Inferior parietal cortex (tissue), 1 donor: ENCODE measurements around the gene C2CD4D.

ENCODE experiments used
- DNase-seq: peaks from one replicate; pipeline ENCODE4 v3.0.0-alpha.2; 2016; ENCODE audit errors: extremely low spot score

The C2CD4D gene

DNA sequence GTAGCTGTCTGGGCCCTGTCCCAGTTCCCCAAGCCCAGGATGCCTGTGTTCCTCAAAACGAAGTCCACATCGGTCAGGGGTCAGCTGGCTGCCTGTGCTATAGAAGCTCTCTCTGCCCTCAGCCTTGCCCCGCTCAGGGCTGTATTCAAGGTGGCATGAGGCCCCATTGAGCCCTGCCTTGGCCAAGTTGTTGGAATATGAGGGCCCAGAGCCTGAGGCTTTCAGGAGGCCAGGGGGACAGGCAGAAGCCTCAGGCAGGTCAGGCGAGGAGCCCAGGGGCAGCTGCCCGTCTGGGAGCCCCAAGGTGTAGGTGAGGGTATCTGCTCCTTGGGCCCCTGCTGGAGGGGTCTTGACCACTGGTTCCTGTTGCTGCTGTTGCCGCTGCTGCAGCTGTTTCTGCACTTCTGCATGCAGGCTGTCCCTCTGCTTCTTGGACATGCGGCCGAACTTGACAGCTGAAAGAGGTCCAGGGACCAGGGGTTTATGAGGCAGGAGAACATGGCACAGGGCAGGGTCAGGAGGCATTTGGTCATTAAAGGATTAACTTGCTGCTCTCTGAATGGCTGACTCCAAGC, 24.6 kb downstream of the C2CD4D start:
- no peak for DNase-seq

DNA sequence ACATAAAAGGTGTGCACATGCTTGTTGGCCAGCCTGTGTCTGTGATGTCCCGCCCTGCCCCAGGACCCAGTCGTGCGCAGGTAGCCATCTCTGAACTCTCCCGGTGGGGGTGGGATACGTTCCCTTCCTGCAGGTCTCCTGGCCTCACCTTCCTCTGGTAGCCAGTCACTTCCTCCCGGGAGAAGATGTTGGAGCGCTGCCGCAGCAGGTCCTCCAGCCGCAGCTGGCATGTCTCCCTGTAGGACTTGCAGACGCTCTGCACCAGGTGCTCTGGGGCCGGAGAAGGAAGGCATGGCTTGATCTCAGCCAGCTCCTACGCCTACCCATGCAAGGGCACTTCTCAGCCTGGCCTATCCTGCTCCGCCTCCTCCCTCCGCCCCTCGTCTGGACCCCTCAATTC, 25.2 kb downstream of the C2CD4D start:
- DNase-seq = no peak

DNA sequence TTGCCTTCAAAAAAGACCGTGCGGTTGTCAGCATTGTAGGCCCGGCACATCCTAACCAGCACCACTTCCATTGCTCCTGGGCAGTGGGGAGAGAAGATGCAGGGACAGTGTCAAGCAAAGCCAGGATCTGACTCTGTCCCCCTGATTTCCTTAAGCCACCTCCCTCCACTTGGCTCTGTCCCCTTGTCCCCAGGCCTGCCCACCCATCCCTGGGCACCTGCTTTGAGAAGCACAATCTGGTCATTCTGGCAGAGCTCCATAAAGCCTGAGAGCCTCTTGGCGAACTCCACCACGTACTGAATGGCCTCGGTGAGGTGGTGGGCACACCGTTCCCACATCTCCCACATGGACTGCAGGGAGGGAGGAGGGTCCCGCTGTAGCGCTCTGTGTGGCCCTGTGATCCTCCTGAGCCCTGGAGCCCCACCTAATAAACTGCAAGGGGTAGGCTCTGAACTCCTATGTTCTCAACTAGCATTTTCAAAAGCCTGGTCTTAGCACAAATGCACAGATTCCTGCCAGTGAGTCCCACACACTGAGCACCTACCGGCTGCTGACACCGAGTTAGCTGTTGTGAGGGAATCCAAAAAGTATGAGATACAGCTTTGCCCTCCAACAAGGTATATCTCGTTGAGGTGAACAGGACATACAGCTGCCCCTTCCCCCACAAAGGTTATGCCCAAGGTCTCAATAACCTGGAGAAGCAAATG, 26.2 kb downstream of the C2CD4D start:
- no peak for DNase-seq

DNA sequence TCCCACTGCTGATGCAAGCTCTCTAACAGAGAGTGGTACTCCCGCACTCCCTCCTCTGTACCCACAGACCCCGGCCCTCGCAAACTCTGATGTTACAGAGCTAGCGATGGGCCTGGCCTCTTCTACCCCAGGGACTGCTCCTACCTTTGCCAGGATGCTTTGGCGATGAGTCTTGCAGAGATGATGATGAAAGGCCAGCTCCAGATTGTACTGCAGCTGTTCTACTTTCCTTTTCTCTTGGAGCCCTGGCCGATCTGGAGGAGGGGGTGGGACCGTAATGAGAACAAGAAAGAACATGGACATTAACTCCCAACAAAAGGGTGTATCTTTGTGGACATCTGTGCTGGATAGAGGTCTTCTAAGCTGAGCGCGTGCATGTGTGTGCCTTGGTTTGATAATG, 28.4 kb downstream of the C2CD4D start:
- no peak for DNase-seq

DNA sequence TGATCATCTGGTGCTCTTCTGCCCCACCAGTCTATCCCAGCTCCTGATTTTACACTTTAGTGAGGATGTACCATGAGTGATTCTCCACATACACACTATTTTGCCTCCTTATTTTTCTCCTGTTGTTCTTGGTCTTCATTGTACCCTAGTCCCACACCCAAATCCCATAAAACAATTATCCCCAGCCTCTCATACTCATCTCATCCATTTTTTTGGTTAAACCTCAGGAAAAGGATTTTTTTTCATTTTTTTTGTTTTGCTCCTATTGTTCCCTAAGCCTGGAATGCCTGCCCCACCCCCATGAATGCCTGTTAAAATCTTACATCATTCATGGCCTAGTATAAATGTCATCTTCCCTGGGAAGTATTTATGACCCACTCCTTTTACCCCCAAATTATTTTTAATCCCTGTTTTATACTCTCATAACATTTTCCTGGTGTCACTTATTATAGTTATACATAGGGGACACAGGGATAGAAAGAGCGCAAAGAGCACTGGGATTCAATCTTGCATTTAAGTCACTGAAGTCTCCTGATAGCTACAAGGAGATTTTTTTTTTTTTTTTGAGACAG, 29.5 kb downstream of the C2CD4D start:
- no peak for DNase-seq

DNA sequence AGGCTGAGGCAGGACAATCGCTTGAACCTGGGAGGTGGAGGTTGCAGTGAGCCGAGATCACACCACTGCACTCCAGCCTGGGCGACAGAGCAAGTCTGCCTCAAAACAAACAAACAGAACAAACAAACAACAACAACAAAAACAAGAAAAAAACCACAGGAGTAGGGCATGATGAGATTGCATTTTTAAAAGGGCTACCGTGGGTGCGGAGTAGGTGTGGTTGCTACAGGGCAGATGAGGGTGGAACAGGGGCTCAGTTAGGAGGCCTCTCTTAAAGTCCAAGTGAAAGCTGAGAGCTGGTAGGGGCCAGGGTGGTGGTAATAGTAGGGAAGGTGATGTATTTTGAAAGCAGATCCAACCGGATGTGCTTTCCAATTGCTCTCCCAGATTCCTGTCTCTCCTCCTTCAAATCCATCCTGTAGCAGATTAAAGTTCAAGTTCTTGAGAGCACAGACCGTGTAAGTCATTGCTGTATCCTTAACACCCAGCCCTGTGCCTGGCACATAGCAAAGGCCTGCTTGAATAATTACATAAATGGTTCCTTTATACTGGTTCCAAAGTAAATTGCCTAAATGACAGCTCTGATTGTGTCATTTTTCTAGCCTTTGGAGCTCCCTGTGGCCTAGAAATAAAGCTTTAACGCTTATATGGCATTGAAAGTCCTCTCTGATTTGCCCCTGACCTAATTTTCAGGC, 30.2 kb downstream of the C2CD4D start:
- peak; percentile 36 for DNase-seq

DNA sequence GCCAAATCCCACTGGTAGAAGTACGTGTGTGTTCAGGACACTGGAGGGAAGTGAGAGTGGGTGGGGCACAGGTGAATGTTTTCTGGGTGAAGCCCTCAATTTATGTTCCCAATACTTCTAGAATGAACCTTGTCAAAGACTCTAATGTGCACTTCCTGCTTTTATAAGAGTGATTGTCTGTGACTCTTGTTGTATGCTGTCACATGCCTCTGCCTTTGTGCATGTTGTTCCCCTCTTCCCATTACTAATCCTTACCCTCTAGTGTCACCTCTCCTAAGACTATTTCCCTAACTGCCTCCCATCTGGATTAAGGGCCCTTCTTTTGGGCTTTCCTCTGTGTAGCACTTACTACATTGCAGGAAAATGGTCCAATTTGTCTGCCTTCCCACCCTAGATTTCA, 31.9 kb downstream of the C2CD4D start:
- DNase-seq = no peak

DNA sequence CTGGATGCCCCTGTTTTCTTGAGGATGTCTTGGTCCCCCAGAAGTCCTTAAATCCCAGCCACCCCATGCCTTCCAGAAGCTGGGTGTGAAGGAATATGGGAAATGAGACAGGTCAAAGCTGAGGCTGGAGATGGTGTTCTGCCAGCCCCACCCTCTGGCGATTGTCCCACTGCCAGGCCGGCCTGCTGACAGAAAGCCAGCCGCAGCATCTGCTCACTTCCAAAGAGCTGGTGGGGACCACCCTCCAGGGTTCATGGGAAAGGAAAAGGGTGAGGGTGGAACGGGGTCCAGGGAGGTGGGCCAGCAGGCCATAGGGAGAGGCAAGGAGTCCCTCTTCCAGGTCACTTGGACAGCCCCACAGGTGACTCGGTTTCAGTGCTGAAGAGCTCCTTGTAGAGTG, 32.5 kb downstream of the C2CD4D start:
- no peak for DNase-seq

DNA sequence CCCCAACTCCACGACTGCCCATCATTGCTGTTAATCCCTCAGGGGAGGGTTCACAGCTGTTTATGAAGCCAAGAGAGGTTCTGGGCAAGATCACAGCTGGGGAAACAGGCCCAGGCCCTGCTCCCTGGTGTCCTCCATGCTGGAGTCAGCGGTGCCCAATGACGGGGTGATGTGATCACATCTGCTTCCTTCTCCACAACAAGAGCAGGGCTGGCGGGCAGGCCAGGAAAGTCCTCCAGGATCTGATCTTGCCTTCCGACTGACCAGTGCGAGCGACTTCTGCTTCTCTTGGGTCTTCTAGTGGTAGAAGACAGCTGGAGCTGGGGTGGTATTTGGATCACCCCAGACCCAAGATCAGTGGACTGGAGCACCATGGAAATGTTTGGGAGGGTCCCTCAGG, 33.5 kb downstream of the C2CD4D start:
- DNase-seq = no peak

DNA sequence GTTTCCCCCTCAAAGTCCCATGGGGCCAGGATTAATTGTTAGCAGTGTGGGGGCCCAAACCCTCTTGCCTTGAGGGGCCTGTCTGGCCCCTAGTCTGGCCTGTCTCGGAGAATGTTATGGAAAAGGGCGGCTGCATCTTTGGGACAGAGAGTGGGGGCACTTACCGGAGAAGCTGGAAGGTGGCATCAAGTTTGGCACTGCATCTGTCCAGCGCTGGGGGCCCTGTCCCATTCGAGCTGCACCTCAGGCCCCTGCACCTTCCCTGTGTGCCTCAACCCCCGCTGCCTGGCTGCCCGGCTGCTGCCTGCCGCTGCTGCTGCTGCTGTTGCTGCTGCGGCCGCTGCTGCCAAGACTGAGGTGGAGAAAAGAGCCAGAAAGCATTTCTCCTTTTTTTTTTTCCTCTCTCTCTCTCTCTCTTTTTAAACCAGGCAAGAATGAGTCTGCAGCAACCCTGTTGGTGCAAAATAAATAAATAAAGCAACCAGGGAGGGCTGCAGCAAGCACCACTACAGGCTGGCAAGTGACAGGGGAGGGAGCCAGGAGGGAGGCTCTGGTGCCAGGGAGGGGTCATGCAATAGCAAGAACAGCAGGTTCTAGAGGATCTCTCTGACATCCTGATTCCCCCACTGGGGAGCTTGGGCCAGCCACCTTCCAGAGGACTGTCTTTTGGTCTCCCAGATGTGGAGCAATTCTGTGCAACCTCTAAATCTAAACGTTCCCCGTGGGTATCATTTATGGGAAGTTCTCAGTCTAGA, 34.4 kb downstream of the C2CD4D start, which contains the start of gene LINGO4:
TSS of gene LINGO4 (minus strand) at position 354 of the 755 bp plus-strand sequence. CDS start 2,715 bp downstream, outside the sequence.
- no peak for DNase-seq

DNA sequence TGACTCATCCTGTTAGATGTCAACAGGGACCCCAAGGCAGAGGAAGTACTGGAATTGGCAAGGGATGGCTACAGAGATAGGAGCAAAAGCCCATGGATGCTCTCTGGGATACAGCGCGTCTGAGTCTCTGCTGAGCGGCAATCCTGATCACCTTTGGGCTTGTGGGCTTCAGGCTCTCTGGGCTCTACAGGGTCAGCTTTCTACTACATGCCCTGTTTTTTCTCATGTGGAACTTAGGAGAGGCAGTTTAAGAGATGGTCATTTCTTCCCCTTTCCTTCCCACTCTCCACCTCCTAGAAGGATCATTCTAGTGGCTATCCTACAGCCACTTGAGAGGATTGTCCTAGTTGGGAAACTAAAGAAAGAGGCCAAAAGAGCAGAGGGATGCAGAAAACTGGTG, 35.7 kb downstream of the C2CD4D start:
- DNase-seq = no peak

DNA sequence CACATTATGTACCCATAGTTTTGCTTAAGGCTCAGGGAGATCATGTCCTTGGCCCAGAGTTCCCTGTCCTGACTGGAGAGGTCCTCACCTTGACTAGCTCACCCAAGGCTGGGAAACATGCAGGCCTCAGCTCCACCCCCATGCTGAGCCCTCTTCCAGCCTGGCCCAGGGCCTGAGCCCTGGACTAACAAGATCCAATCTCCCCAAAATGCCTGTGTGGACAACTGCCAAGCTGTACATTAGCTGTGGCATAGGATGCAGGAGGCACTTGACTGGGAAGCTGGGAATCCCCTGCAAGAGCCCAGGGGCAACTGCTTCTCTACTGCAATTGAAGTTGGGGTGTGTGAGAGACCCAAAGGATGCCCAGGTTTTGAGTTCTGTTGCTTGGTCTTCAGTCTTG, 36.5 kb downstream of the C2CD4D start:
- no peak for DNase-seq

DNA sequence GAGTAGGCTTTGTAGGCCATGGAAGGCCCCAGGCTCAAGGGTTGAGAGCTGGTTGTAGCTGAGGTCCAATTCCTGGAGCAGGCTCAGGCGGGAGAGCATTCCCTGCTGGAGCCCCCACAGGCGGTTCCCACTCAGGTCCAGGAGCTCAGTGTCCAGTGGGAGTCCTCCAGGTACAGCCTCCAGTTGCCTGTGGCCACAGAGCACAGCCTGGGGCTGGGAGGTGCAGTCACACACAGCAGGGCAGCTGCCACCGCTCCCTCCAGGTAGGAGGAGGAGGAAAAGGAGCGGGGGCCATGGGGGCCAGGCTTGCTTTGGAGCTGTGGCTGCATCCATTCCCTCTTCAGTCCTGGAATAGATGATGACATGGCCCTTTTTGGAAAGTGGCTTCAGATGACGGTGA, 37.2 kb downstream of the C2CD4D start:
- no peak for DNase-seq

DNA sequence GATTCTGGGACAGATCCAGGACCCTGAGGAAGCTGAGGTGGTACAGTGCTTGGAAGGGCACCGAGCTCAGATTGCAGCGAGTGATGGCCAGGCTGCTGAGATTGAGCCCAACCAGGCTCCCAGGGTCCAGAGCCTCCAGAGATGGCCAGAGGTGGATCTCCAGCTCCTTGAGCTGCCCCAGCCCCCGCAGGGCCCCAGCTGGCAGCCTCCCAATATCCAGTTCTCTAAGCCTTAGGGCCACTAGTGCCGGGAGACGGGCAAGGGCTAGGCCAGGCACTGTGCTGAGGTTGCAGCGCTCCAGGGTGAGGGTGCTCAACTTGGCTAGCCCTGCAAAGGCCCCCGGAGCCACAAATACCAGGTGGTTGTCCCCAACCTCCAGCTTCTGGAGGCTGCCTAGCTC, 37.8 kb downstream of the C2CD4D start:
- no peak for DNase-seq

DNA sequence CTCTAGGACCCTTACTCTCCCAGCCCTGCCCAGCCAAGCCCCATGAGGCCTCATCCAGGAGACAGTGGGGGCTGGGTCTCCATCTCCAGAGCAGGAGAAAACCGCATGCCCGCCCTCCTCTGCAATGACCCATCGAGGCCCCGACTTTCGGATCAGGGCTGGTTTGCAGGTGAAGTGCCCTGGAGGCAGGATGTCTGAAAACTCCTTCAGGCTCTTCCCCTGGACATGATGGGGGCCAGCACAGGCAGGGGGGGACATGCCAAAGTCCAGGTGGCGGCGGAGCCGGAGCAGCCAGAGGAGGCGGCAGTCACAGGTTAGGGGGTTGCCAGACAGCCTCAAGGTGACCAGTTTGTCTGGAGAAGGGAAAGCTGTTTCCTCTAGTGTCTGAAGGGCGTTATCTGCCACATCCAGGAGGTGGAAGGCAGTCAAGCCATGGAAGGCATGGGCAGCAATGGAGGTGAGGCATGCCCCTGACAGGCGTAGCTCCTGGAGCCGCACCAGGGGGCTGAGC, 38.3 kb downstream of the C2CD4D start:
- no peak for DNase-seq

DNA sequence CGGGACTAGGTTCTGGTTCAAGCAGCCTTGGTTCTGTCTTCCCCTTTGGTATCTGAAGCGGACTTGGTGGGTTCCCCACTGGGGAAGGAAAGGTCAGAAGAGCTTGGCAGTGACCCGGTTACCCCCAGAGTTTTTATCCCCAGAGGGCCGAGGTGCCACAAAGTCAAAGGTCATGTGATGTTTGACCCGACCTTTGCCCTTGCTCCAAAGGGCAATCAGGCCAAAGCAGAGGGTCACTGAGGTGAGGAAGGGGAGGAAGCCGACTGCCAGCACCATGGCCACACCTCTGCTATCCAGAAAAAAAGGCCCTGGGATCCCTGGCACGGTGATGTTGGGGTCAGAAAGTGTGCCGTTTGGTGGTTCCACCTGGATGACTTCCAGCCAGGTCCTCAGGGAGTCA, 38.8 kb downstream of the C2CD4D start:
- DNase-seq = no peak

DNA sequence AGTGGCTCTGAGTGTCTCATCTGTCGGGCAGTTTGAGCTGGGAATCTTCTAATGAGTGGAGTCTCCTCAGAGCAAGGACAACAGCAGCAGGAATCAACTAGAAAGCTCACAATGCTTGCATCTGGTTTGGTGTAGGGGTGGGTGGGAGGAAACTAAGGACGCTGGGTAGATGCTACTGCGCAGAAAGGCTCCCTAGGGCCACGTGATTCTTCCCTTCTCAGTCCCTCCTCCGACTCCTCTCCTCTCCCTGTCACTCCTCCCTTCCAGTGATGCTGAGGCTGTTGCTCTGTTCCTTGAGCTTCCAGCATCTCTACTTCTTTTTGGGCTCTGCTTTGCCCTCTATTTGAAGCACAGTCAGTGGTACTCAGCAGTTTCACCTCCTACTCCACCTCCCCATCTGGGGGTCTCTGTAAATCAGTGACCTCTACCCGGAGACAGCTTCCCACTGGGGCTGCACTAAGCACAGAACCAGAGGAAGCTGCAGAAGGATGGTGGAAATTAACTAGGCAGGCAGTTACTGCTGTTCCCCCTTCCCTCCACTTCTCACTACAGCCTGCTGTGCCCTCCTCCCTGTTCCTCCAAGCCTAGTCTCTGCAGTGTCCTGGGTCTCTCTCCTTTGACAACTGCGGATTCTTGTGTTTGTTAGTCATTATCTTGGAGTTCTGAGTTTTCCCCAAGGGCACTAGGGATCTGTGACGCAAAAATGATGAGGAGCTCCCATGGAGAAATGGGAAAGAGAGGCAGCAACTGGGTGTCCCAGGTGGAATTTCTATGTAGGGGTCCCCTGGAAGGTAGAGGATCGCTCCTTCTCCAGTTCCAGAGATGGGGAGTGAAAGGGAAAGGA, 40.2 kb downstream of the C2CD4D start:
- no peak for DNase-seq

DNA sequence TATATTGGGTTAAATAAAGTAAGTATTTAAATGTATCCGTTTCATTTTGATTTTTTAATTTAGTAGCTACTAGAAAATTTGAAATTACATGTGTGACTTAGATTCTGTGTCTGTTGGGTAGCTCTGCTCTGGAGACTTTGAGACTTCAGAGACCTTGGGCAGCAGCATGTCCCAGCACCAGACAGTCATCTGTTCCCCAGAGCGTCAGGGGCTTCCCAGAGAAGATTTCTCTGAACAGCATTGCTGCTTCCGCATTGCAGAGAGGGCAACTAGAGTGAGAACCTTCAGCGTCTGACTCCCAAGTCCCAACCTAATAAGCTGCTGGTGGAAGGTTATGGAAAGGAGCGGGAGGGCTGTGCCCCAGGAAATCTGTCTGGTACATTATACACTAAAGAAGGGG, 41.0 kb downstream of the C2CD4D start:
- no peak for DNase-seq

DNA sequence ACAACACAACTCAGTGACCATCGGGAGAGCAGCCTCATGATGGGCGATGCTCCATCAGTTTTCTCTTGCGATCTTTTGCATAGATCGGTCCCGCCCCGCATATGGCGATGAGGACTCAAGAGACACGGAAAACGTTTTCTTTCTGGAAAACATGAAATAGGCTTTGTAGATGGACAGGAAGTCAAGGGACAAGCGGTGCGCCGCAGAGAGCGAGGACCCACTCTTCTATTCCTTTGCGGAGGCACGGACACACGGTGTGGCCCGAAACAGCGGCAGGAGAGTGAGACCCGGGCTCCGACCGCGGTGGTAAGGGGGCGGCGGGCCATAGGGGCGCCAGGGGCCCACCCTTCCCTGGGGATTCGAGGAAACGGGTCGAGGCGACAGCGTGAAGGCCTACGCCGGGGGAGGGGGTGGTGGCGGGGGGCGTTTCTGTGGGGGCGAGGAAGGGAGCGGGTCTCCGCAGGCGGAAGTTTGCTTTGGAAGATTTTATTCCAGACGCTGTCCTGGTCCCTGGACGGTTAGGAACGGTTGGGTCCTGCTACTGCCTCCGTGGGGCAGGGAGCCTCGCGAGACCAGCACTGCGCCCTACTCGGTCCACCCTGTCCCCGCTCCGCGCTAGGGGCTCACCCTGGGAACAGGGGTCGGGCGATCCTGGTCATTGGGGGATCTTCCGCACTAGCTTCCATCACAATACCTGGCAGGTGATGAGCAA, 48.5 kb downstream of the C2CD4D start:
- no peak for DNase-seq
